Endodermal cell (in vitro differentiated cells): ENCODE results near the gene TLE6. TPM values are rescaled to one million over a fixed set of nuclear protein-coding genes. Genes with fewer than 3 reads are reported as not detected.

Source experiments
- DNase-seq: peaks from one replicate; pipeline ENCODE4 v3.0.0-alpha.2; 2017
- H3K27ac ChIP-seq: 2 replicates; pipeline ENCODE4 v1.5.1; 2013; ENCODE audit warnings: mild to moderate bottlenecking, low read depth, low read length, moderate library complexity
- H3K27me3 ChIP-seq: 2 replicates; pipeline ENCODE4 v1.6.1; 2013; ENCODE audit warnings: mild to moderate bottlenecking, low read length, moderate library complexity; ENCODE audit not compliant: insufficient read depth, control insufficient read depth, poor library complexity, severe bottlenecking
- H3K36me3 ChIP-seq: 2 replicates; pipeline ENCODE4 v1.7.0; 2013; ENCODE audit warnings: mild to moderate bottlenecking, low read length, moderate library complexity; ENCODE audit not compliant: control insufficient read depth, insufficient read depth
- H3K4me1 ChIP-seq: one replicate; pipeline ENCODE4 v1.7.0; 2013; ENCODE audit warnings: low read length; ENCODE audit not compliant: control insufficient read depth, insufficient read depth
- H3K4me3 ChIP-seq: 2 replicates; pipeline ENCODE4 v1.5.1; 2013; ENCODE audit warnings: mild to moderate bottlenecking, low read length, moderate library complexity
- H3K9ac ChIP-seq: 2 replicates; pipeline ENCODE4 v1.6.1; 2013; ENCODE audit warnings: mild to moderate bottlenecking, low read length, moderate library complexity; ENCODE audit not compliant: poor library complexity, severe bottlenecking; ENCODE audit errors: extremely low read depth
- H3K9me3 ChIP-seq: 2 replicates; pipeline ENCODE4 v1.6.1; 2013; ENCODE audit warnings: mild to moderate bottlenecking, low read length, moderate library complexity; ENCODE audit not compliant: control insufficient read depth
- H3K27ac Mint-ChIP-seq: 2 replicates; pipeline ENCODE4 v1.8.0; 2020; ENCODE audit warnings: mixed read lengths
- H3K27me3 Mint-ChIP-seq: 2 replicates; pipeline ENCODE4 v1.8.0; 2021; ENCODE audit warnings: mild to moderate bottlenecking, mixed read lengths; ENCODE audit not compliant: insufficient read depth
- H3K36me3 Mint-ChIP-seq: 2 replicates; pipeline ENCODE4 v1.8.0; 2020; ENCODE audit warnings: low read depth, mixed read lengths
- H3K4me1 Mint-ChIP-seq: 2 replicates; pipeline ENCODE4 v1.8.0; 2020; ENCODE audit warnings: mixed read lengths
- H3K4me3 Mint-ChIP-seq: 2 replicates; pipeline ENCODE4 v1.8.0; 2020; ENCODE audit warnings: mild to moderate bottlenecking, moderate library complexity, mixed read lengths
- H3K9me3 Mint-ChIP-seq: 2 replicates; pipeline ENCODE4 v1.8.0; 2020; ENCODE audit warnings: mild to moderate bottlenecking, mixed read lengths
- WGBS, 2 experiments: methylation state at CpG; one replicate each; pipeline versions ENCODE4 v1.1.5 to v1.1.7; 2013; ENCODE audit warnings: missing lambda C conversion rate in 2 of 2, mixed read lengths in 1 of 2; ENCODE audit not compliant: insufficient coverage in 1 of 2, insufficient read length in 1 of 2; 5-methylcytosine and 5-hydroxymethylcytosine counted together
- total RNA-seq, 2 donors: library from RNA; stranded (reverse); fragmentation: NEBNext Ultra II Directional in 1 of 2; extraction: Animal tissue kit (Norgen Biotek cat#: 25700) in 1 of 2; gene quantifications; 2 replicates in 1 of 2; 3 replicates in 1 of 2; pipeline ENCODE4 v1.2.1, GENCODE V29; 2021
- TF ChIP-seq, protein P1 (sequence below): fragments of 200-600 bp; sonication (generic); conservative IDR thresholded peaks from 2 replicates; pipeline ENCODE4 v1.5.0; 2021; ENCODE audit warnings: antibody characterized with exemption, mild to moderate bottlenecking

Gene TLE6
- total RNA-seq, 2 donors from 2014 or later = 13.7 to 17.3 TPM

DNA sequence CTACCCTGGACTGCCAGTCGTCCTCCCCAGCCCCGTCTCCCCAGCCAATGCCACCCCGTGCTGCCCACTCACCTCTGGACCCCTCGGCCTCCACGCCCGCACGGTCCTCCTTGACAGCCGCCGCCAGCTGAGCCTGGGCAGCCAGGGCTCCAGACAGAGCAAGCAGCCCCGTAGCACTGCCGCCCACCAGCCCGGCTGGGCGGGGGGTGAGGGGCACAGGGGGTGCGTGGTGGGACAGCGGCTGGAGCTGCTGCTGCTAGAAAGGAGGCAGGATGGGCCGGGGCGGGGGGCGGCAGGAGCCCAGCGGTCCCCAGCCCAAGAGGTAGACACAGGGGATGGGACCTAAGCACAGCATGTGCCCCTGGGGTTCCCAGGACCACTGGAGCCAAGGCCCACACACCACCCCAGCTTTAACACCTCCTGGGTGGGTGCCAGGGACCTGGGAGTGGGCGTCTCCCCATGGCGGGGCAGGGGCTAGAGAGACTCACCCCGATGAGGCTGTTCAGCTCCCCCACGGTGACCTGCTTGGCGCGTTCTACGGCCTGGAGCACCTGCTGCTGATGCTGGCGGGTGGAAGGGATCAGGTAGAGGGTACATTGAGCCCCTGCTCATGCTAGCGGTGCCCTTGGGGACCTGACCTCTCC, 42.0 kb downstream of the TLE6 start:
- no peak overlapping the region for H3K4me3 ChIP-seq
- H3K9me3 ChIP-seq = no peaks in the 10 kb centered on the region
- no peak overlapping the region for H3K9ac ChIP-seq
- H3K36me3 Mint-ChIP-seq = peaks cover 21% of the 10 kb centered on the region
- peaks cover 3% of the 10 kb centered on the region for H3K4me1 Mint-ChIP-seq
- no peaks in the 10 kb centered on the region for H3K4me1 ChIP-seq
- peaks cover 3% of the 10 kb centered on the region for H3K27me3 Mint-ChIP-seq
- H3K36me3 ChIP-seq = peaks cover 14% of the 10 kb centered on the region
- H3K27me3 ChIP-seq = no peaks in the 10 kb centered on the region
- no peak overlapping the region for H3K27ac ChIP-seq
- TF ChIP-seq, protein P1, sequence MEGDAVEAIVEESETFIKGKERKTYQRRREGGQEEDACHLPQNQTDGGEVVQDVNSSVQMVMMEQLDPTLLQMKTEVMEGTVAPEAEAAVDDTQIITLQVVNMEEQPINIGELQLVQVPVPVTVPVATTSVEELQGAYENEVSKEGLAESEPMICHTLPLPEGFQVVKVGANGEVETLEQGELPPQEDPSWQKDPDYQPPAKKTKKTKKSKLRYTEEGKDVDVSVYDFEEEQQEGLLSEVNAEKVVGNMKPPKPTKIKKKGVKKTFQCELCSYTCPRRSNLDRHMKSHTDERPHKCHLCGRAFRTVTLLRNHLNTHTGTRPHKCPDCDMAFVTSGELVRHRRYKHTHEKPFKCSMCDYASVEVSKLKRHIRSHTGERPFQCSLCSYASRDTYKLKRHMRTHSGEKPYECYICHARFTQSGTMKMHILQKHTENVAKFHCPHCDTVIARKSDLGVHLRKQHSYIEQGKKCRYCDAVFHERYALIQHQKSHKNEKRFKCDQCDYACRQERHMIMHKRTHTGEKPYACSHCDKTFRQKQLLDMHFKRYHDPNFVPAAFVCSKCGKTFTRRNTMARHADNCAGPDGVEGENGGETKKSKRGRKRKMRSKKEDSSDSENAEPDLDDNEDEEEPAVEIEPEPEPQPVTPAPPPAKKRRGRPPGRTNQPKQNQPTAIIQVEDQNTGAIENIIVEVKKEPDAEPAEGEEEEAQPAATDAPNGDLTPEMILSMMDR = no peak
- H3K9me3 Mint-ChIP-seq = no peaks in the 10 kb centered on the region
- 92 to 100% methylated on average over 1 to 28 of the region's 28 CpGs for WGBS, 2 experiments
- no peak overlapping the region for H3K4me3 Mint-ChIP-seq
- DNase-seq = no peak
- H3K27ac Mint-ChIP-seq = no peak overlapping the region

DNA sequence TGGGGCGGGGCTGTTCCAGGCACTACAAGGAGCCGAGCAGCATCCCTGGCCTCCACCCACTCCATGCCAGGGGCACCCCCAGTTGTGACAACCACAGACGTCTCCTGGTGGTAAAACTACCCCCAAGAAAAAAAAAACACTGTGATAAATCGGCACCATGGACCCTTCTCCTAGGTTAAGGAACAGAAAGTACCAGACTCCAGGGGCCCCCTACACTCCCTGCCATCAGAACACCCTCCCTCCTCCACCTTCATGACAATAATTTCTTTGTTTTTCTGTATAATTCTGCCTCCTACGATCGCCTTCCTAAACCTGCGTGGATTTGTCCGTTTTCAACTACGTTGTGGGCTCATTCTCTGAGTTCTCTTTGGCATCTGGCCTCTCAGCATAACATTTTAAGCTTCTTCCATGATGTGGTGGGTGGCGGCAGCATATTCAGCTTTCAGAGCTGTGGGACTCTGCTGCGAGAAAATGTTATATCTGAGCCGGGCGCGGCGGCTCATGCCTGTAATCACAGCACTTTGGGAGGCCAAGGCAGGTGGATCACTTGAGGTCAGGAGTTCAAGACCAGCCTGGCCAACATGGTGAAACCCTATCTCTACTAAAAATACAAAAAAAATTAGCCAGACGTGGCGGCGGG, 43.1 kb downstream of the TLE6 start:
- H3K27ac ChIP-seq = no peak overlapping the region
- H3K9me3 Mint-ChIP-seq = no peaks in the 10 kb centered on the region
- no peak overlapping the region for H3K4me3 ChIP-seq
- H3K36me3 Mint-ChIP-seq = peaks cover 13% of the 10 kb centered on the region
- H3K36me3 ChIP-seq = peaks cover 6% of the 10 kb centered on the region
- no peak overlapping the region for H3K4me3 Mint-ChIP-seq
- TF ChIP-seq, protein P1 = no peak
- H3K9ac ChIP-seq = no peak overlapping the region
- no peaks in the 10 kb centered on the region for H3K27me3 ChIP-seq
- H3K9me3 ChIP-seq = no peaks in the 10 kb centered on the region
- peaks cover 6% of the 10 kb centered on the region for H3K4me1 ChIP-seq
- no peak overlapping the region for H3K27ac Mint-ChIP-seq
- peaks cover 9% of the 10 kb centered on the region for H3K27me3 Mint-ChIP-seq
- 90% methylated on average over 14 to 18 of the region's 18 CpGs for WGBS, 2 experiments
- no peak for DNase-seq
- H3K4me1 Mint-ChIP-seq = peaks cover 12% of the 10 kb centered on the region

DNA sequence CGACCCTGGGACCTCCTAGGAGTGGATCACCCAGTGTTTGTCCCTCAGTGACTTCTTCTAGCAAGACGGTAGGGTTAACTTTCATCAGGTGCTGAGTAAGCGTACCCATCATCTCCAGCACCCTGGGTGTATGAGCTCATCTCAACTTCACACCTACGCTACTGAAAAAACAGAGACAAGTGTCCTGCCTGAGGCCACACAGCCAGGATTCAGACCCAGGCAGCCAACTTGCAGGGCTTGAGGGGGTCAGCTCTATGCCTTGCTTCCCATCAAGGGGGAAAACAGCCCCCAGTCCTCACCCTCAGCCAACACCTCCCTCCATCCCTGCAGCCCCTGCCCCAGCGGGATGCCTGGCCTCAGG, 47.1 kb downstream of the TLE6 start:
- H3K9me3 ChIP-seq = no peaks in the 10 kb centered on the region
- H3K27me3 ChIP-seq = peaks cover 12% of the 10 kb centered on the region
- TF ChIP-seq, protein P1 = no peak
- H3K4me1 ChIP-seq = peaks cover 8% of the 10 kb centered on the region
- no peak for DNase-seq
- peak overlapping the region; percentile 76 for H3K4me3 ChIP-seq
- WGBS, 2 experiments = 17 to 49% methylated on average over 2 to 5 of the region's 5 CpGs
- peaks cover 32% of the 10 kb centered on the region for H3K27me3 Mint-ChIP-seq
- H3K4me3 Mint-ChIP-seq = peak overlapping the region; percentile 51
- peaks cover 19% of the 10 kb centered on the region for H3K4me1 Mint-ChIP-seq
- H3K9ac ChIP-seq = peak overlapping the region; percentile 63
- H3K9me3 Mint-ChIP-seq = peaks cover 2% of the 10 kb centered on the region
- H3K27ac Mint-ChIP-seq = peak overlapping the region; percentile 30
- H3K36me3 ChIP-seq = peaks cover 9% of the 10 kb centered on the region
- no peak overlapping the region for H3K27ac ChIP-seq
- H3K36me3 Mint-ChIP-seq = peaks cover 4% of the 10 kb centered on the region
